HL-60 (cell line): ENCODE results near the gene PI4KB.

Source experiments
- GABPA ChIP-seq: IDR thresholded peaks from 2 replicates; pipeline ENCODE4 v1.6.1; 2012; ENCODE audit warnings: low read depth
- POLR2AphosphoS5 ChIP-seq: IDR thresholded peaks from 2 replicates; pipeline ENCODE4 v1.6.1; 2012; ENCODE audit warnings: low read depth
- SPI1 ChIP-seq: IDR thresholded peaks from 2 replicates; pipeline ENCODE4 v1.6.1; 2012; ENCODE audit warnings: low read depth, mild to moderate bottlenecking, borderline replicate concordance
- TF ChIP-seq, protein P1 (sequence below): IDR thresholded peaks from one replicate; pipeline ENCODE4 v1.5.1; 2011; ENCODE audit warnings: low read length, control low read depth, inconsistent platforms; ENCODE audit not compliant: insufficient read depth
- TF ChIP-seq, protein P2 (sequence below): IDR thresholded peaks from 2 replicates; pipeline ENCODE4 v1.6.1; 2012; ENCODE audit warnings: low read depth; ENCODE audit not compliant: insufficient replicate concordance

DNA sequence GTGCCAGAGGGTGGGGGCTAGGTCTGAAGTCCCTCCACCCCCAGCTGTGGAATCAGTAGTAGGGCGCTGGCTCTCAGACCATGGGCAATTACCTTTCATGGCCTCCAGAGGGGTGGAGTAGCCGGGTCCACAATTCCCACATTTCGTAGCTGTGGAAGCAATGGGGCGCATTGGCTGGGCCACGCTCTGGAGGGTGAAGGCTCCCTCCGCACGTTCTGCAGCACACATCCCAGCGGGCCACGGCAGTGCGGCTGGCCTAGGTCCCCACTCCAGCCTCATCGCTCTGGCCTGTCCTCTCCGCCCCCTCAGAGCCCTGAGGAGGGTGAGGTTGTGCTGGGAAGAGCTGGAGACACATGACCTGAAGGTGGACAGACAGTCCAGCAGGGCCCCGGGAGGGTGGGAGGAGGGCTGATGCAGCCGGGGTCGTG lies 42.4 kb upstream of the PI4KB start:
- TF ChIP-seq, protein P1, sequence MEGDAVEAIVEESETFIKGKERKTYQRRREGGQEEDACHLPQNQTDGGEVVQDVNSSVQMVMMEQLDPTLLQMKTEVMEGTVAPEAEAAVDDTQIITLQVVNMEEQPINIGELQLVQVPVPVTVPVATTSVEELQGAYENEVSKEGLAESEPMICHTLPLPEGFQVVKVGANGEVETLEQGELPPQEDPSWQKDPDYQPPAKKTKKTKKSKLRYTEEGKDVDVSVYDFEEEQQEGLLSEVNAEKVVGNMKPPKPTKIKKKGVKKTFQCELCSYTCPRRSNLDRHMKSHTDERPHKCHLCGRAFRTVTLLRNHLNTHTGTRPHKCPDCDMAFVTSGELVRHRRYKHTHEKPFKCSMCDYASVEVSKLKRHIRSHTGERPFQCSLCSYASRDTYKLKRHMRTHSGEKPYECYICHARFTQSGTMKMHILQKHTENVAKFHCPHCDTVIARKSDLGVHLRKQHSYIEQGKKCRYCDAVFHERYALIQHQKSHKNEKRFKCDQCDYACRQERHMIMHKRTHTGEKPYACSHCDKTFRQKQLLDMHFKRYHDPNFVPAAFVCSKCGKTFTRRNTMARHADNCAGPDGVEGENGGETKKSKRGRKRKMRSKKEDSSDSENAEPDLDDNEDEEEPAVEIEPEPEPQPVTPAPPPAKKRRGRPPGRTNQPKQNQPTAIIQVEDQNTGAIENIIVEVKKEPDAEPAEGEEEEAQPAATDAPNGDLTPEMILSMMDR = no peak
- no peak for TF ChIP-seq POLR2AphosphoS5
- no peak for TF ChIP-seq GABPA
- TF ChIP-seq SPI1 = no peak
- TF ChIP-seq, protein P2, sequence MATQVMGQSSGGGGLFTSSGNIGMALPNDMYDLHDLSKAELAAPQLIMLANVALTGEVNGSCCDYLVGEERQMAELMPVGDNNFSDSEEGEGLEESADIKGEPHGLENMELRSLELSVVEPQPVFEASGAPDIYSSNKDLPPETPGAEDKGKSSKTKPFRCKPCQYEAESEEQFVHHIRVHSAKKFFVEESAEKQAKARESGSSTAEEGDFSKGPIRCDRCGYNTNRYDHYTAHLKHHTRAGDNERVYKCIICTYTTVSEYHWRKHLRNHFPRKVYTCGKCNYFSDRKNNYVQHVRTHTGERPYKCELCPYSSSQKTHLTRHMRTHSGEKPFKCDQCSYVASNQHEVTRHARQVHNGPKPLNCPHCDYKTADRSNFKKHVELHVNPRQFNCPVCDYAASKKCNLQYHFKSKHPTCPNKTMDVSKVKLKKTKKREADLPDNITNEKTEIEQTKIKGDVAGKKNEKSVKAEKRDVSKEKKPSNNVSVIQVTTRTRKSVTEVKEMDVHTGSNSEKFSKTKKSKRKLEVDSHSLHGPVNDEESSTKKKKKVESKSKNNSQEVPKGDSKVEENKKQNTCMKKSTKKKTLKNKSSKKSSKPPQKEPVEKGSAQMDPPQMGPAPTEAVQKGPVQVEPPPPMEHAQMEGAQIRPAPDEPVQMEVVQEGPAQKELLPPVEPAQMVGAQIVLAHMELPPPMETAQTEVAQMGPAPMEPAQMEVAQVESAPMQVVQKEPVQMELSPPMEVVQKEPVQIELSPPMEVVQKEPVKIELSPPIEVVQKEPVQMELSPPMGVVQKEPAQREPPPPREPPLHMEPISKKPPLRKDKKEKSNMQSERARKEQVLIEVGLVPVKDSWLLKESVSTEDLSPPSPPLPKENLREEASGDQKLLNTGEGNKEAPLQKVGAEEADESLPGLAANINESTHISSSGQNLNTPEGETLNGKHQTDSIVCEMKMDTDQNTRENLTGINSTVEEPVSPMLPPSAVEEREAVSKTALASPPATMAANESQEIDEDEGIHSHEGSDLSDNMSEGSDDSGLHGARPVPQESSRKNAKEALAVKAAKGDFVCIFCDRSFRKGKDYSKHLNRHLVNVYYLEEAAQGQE = no peak
